Right lobe of liver (tissue), 4 donors: Measurements from ENCODE around the gene ARHGEF10L.

Experiments used
- POLR2A ChIP-seq: fragments of 450-650 bp; IDR thresholded peaks from one replicate; pipeline ENCODE4 v1.6.1; 2017; ENCODE audit warnings: antibody characterized with exemption, mild to moderate bottlenecking
- TF ChIP-seq, protein P1 (sequence below), 4 donors: fragments of 200-600 bp in 3 of 4; fragments of 450-650 bp in 1 of 4; IDR thresholded peaks; one replicate each; pipeline versions ENCODE4 v1.5.1 to v1.8.0; 2016 to 2022; ENCODE audit warnings: antibody characterized with exemption in 4 of 4, mild to moderate bottlenecking in 2 of 4
- donor health status: DM: no; HTN: no; CAD: no.
- donor health status: DM: no; HTN: no; CAD: no.
- donor health status: DM: no; HTN: yes; CAD: no.

DNA sequence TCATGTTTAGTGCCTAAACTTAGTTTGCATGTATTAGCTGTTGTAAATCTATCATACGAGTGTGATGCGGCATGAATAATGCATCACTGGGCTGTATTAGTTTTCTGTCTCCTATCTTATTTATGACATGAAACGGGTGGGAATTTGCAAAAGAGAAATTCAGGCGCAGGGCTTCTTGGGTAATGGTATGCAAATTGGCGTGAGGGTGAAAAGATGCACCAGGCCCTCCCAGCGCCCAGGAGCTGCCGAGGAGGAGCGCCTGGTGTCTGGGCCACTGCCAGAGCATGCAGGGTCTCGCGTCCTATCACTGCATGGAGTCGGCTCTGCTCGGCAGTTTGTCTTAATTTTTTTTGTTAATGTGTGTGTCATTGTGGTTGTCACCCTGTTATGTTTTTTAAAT lies 132.7 kb downstream of the ARHGEF10L start:
- TF ChIP-seq, protein P1, sequence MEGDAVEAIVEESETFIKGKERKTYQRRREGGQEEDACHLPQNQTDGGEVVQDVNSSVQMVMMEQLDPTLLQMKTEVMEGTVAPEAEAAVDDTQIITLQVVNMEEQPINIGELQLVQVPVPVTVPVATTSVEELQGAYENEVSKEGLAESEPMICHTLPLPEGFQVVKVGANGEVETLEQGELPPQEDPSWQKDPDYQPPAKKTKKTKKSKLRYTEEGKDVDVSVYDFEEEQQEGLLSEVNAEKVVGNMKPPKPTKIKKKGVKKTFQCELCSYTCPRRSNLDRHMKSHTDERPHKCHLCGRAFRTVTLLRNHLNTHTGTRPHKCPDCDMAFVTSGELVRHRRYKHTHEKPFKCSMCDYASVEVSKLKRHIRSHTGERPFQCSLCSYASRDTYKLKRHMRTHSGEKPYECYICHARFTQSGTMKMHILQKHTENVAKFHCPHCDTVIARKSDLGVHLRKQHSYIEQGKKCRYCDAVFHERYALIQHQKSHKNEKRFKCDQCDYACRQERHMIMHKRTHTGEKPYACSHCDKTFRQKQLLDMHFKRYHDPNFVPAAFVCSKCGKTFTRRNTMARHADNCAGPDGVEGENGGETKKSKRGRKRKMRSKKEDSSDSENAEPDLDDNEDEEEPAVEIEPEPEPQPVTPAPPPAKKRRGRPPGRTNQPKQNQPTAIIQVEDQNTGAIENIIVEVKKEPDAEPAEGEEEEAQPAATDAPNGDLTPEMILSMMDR (IDR thresholded peaks at IDR 0.05): no peak
- TF ChIP-seq POLR2A: no peak
